OCI-LY3 (cell line): Measurements from ENCODE around the gene SSBP4.

ENCODE experiments used
- EZH2phosphoT487 ChIP-seq: fragments of 200-600 bp; shearing (Covaris generic); IDR thresholded peaks from 2 replicates; pipeline ENCODE4 v1.6.1; 2018; ENCODE audit warnings: antibody characterized with exemption, mixed run types, low read depth
- TF ChIP-seq, protein P1 (sequence below): fragments of 200-600, 300-600 bp; sonication (generic); IDR thresholded peaks from 2 replicates; pipeline ENCODE4 v1.5.1; 2014; ENCODE audit warnings: antibody characterized with exemption, low read length, low read depth

DNA sequence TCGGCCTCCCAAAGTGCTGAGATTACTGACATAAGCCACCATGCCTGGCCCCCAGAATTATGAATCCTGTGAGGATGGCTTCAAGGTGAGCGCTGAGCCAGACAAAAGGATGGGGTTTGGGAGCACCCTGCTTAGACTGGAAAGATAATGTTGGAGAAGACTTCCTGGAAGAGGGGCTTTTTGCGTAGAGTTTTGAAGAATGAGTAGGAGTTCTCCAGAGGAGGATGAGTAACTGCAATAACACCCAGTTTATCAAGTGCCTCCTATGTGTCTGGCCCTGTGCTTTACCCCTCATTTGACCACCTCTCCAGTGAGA is 33.9 kb upstream of the SSBP4 start:
- TF ChIP-seq, protein P1, sequence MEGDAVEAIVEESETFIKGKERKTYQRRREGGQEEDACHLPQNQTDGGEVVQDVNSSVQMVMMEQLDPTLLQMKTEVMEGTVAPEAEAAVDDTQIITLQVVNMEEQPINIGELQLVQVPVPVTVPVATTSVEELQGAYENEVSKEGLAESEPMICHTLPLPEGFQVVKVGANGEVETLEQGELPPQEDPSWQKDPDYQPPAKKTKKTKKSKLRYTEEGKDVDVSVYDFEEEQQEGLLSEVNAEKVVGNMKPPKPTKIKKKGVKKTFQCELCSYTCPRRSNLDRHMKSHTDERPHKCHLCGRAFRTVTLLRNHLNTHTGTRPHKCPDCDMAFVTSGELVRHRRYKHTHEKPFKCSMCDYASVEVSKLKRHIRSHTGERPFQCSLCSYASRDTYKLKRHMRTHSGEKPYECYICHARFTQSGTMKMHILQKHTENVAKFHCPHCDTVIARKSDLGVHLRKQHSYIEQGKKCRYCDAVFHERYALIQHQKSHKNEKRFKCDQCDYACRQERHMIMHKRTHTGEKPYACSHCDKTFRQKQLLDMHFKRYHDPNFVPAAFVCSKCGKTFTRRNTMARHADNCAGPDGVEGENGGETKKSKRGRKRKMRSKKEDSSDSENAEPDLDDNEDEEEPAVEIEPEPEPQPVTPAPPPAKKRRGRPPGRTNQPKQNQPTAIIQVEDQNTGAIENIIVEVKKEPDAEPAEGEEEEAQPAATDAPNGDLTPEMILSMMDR = no peak
- TF ChIP-seq EZH2phosphoT487 = no peak
